A549 (cell line): Measurements from ENCODE around the gene GPR176. TPM values are rescaled to one million over a fixed set of nuclear protein-coding genes. Genes with fewer than 3 reads are reported as not detected.

Experiments used
- ATAC-seq, 2 experiments: fragments of 200-7000 bp in 1 of 2; fragments of >200 bp in 1 of 2; cut with Nextera tagmentation in 1 of 2; cut with Tn5 transposase in 1 of 2; 3 replicates each; pipeline versions ENCODE4 v1.8.0 to v1.9.1; 2018 to 2020; ENCODE audit warnings: mild to moderate bottlenecking in 1 of 2, moderate library complexity in 1 of 2
- CTCF ChIA-PET: fragments of 300-600 bp; sonication (Branson Sonifier 250); formaldehyde crosslinking; extraction: SDS; loops from one replicate; lab custom pipeline; 2021; ENCODE audit warnings: antibody characterized with exemption, inconsistent platforms; lab: Yijun Ruan, JAX
- POLR2A ChIA-PET: fragments of 350-600 bp; formaldehyde crosslinking; extraction: SDS; loops from one replicate; lab custom pipeline; 2021; ENCODE audit warnings: antibody characterized with exemption, inconsistent platforms; lab: Yijun Ruan, JAX
- DNase-seq, 2 experiments: peaks; one replicate each; pipeline versions ENCODE4 v3.0.0 to v3.0.0-alpha.2; 2011 to 2016; ENCODE audit warnings: low read depth in 1 of 2, low spot score in 1 of 2
- FAIRE-seq: peaks from 2 replicates; lab custom pipeline; 2011; peaks lifted over from hg19 to GRCh38; lab: Jason Lieb, UNC
- H3K27ac ChIP-seq, 2 experiments: fragments of >200 bp; sonication (Bioruptor Twin); formaldehyde crosslinking; 3 replicates each; pipeline ENCODE4 v1.5.1; 2016 to 2017
- H3K4me1 ChIP-seq: fragments of >200 bp; sonication (Bioruptor Twin); formaldehyde crosslinking; 3 replicates; pipeline ENCODE4 v1.6.1; 2016
- H3K4me2 ChIP-seq: fragments of >200 bp; sonication (Bioruptor Twin); formaldehyde crosslinking; 3 replicates; pipeline ENCODE4 v1.6.1; 2016
- H3K4me3 ChIP-seq: fragments of >200 bp; sonication (Bioruptor Twin); formaldehyde crosslinking; 3 replicates; pipeline ENCODE4 v1.5.1; 2016
- H3K9me3 ChIP-seq: fragments of >200 bp; sonication (Bioruptor Twin); formaldehyde crosslinking; 3 replicates; pipeline ENCODE4 v1.6.1; 2016
- ATOH8 ChIP-seq: fragments of 250-450 bp; sonication (Bioruptor Pico); IDR thresholded peaks from 2 replicates; pipeline ENCODE4 v1.5.0; 2020; ENCODE audit warnings: low read depth, mild to moderate bottlenecking, moderate library complexity
- BCL3 ChIP-seq: fragments of >200 bp; sonication (Bioruptor Twin); formaldehyde crosslinking; IDR thresholded peaks from 3 replicates; pipeline ENCODE4 v1.6.1; 2016
- BHLHE40 ChIP-seq: IDR thresholded peaks from 2 replicates; pipeline ENCODE4 v1.6.1; 2012; ENCODE audit warnings: low read depth, low read length, inconsistent platforms
- CBX8 ChIP-seq: fragments of 200-600 bp; sonication (generic); IDR thresholded peaks from 2 replicates; pipeline ENCODE4 v1.6.1; 2016
- CEBPB ChIP-seq, 2 experiments: fragments of >200 bp in 1 of 2; sonication (Bioruptor Twin) in 1 of 2; formaldehyde crosslinking in 1 of 2; IDR thresholded peaks; 2 replicates each; pipeline ENCODE4 v1.6.1; 2012 to 2016
- CHD4 ChIP-seq: fragments of 200-600 bp; sonication (generic); IDR thresholded peaks from 2 replicates; pipeline ENCODE4 v1.6.1; 2016; ENCODE audit warnings: antibody characterized with exemption, mild to moderate bottlenecking, borderline replicate concordance
- FOSB ChIP-seq: fragments of 250-450 bp; sonication (Bioruptor Pico); IDR thresholded peaks from 2 replicates; pipeline ENCODE4 v1.5.0; 2020; ENCODE audit warnings: mild to moderate bottlenecking, moderate library complexity
- FOSL2 ChIP-seq, 2 experiments: fragments of 450-650 bp in 1 of 2; fragments of >200 bp in 1 of 2; sonication (Bioruptor Twin) in 1 of 2; formaldehyde crosslinking; IDR thresholded peaks; 2 replicates each; pipeline versions ENCODE4 v1.5.0 to v1.6.1; 2016 to 2020; ENCODE audit warnings: mild to moderate bottlenecking in 1 of 2, moderate library complexity in 1 of 2
- FOXS1 ChIP-seq: fragments of 250-450 bp; sonication (Bioruptor Pico); IDR thresholded peaks from 2 replicates; pipeline ENCODE4 v1.5.0; 2020; ENCODE audit warnings: mild to moderate bottlenecking, moderate library complexity
- HES2 ChIP-seq: fragments of >200 bp; sonication (Bioruptor Twin); formaldehyde crosslinking; IDR thresholded peaks from 2 replicates; pipeline ENCODE4 v1.6.1; 2016
- HMGXB4 ChIP-seq: fragments of 250-450 bp; sonication (Bioruptor Pico); IDR thresholded peaks from 2 replicates; pipeline ENCODE4 v1.5.0; 2021; ENCODE audit warnings: mild to moderate bottlenecking, moderate library complexity, borderline replicate concordance
- HOXB5 ChIP-seq: fragments of 250-450 bp; sonication (Bioruptor Pico); IDR thresholded peaks from 2 replicates; pipeline ENCODE4 v1.5.0; 2020; ENCODE audit warnings: mild to moderate bottlenecking, moderate library complexity
- JUN ChIP-seq, 2 experiments: fragments of >200 bp; sonication (Bioruptor Twin); formaldehyde crosslinking; IDR thresholded peaks; 2 replicates in 1 of 2; 3 replicates in 1 of 2; pipeline ENCODE4 v1.6.1; 2016 to 2017
- JUNB ChIP-seq: fragments of >200 bp; sonication (Bioruptor Twin); formaldehyde crosslinking; IDR thresholded peaks from 2 replicates; pipeline ENCODE4 v1.6.1; 2016
- MAX ChIP-seq: IDR thresholded peaks from 2 replicates; pipeline ENCODE4 v1.6.1; 2012
- MAZ ChIP-seq: fragments of 150-350 bp; IDR thresholded peaks from 2 replicates; pipeline ENCODE4 v1.6.1; 2014; ENCODE audit warnings: antibody characterized with exemption, low read depth, low read length, borderline replicate concordance
- NFE2L2 ChIP-seq: fragments of 150-350 bp; conservative IDR thresholded peaks from 2 replicates; pipeline ENCODE4 v1.6.1; 2014; ENCODE audit warnings: low read length
- NPAS2 ChIP-seq: fragments of 250-450 bp; sonication (Bioruptor Pico); IDR thresholded peaks from 2 replicates; pipeline ENCODE4 v1.8.0; 2022; ENCODE audit warnings: mild to moderate bottlenecking, moderate library complexity, borderline replicate concordance
- POLR2AphosphoS2 ChIP-seq: conservative IDR thresholded peaks from 2 replicates; pipeline ENCODE4 v1.6.1; 2012; ENCODE audit warnings: low read length, improper control_type of control experiment, inconsistent platforms
- RAD21 ChIP-seq, 2 experiments: fragments of >200 bp in 1 of 2; sonication (Bioruptor Twin) in 1 of 2; formaldehyde crosslinking in 1 of 2; IDR thresholded peaks in 1 of 2; conservative IDR thresholded peaks in 1 of 2; 2 replicates in 1 of 2; 3 replicates in 1 of 2; pipeline ENCODE4 v1.6.1; 2012 to 2018; ENCODE audit warnings: inconsistent platforms in 1 of 2
- RARB ChIP-seq: fragments of 250-450 bp; sonication (Bioruptor Pico); IDR thresholded peaks from 2 replicates; pipeline ENCODE4 v1.8.0; 2021; ENCODE audit warnings: mild to moderate bottlenecking, moderate library complexity
- RCOR1 ChIP-seq: fragments of 150-350 bp; IDR thresholded peaks from 2 replicates; pipeline ENCODE4 v1.6.1; 2014; ENCODE audit warnings: antibody characterized with exemption, low read length, low read depth
- RFX5 ChIP-seq: fragments of 450-650 bp; IDR thresholded peaks from 2 replicates; pipeline ENCODE4 v1.7.1; 2014; ENCODE audit warnings: antibody characterized with exemption, mild to moderate bottlenecking, moderate library complexity
- SMC3 ChIP-seq: fragments of >200 bp; sonication (Bioruptor Twin); formaldehyde crosslinking; IDR thresholded peaks from 3 replicates; pipeline ENCODE4 v1.6.1; 2018; ENCODE audit warnings: inconsistent platforms
- SREBF2 ChIP-seq: fragments of 450-650 bp; IDR thresholded peaks from 2 replicates; pipeline ENCODE4 v1.6.1; 2014; ENCODE audit warnings: mild to moderate bottlenecking, moderate library complexity
- TP53 ChIP-seq: fragments of 250-450 bp; sonication (Bioruptor Pico); IDR thresholded peaks from 2 replicates; pipeline ENCODE4 v1.5.0; 2021; ENCODE audit warnings: mild to moderate bottlenecking, moderate library complexity
- ZC3H11A ChIP-seq: fragments of 450-650 bp; IDR thresholded peaks from 2 replicates; pipeline ENCODE4 v1.6.1; 2014; ENCODE audit warnings: antibody characterized with exemption, mild to moderate bottlenecking
- ZFP36 ChIP-seq: fragments of 450-650 bp; IDR thresholded peaks from 2 replicates; pipeline ENCODE4 v1.6.1; 2014; ENCODE audit warnings: borderline replicate concordance; ENCODE audit not compliant: partially characterized antibody
- WGBS: methylation state at CpG from one replicate; pipeline ENCODE4 v1.1.6; 2017; ENCODE audit errors: missing lambda C conversion rate; 5-methylcytosine and 5-hydroxymethylcytosine counted together
- polyA plus RNA-seq, 4 experiments: library from polyadenylated mRNA; depleted of rRNA in 3 of 4; stranded (reverse); fragments of >200 nt; fragmentation: RNase III in 1 of 4; extraction: RNeasy Plus Mini Kit Qiagen cat#74134 plus additional on column Dnase treatment in 1 of 4; gene quantifications; 2 replicates in 3 of 4; 3 replicates in 1 of 4; pipeline ENCODE4 v1.2.3, GENCODE V29; 2011 to 2017

The GPR176 gene
- polyA plus RNA-seq, 2 of the 4 experiments (the other 2 are of a cell fraction) = 1.5 to 8.1 TPM

GRCh38 chr15:39789736-39790135, 130.3 kb downstream of the GPR176 start:
- Histone ChIP-seq H3K9me3 (no peaks in the 10 kb centered on the region), H3K4me1 (peaks cover 3% of the 10 kb centered on the region; the same call in 2 of the 3 replicates)
- no peak for DNase-seq
- WGBS = 76% methylated on average over 4 of the region's 4 CpGs
- FAIRE-seq = no peak
- POLR2A ChIA-PET = no interaction called here
- TF ChIP-seq JUN (IDR thresholded peaks at IDR 0.05) (no peak), FOSB (CRISPR knock-in tag) (no peak), BHLHE40 (no peak), HES2 (no peak), RARB (CRISPR knock-in tag) (no peak), HMGXB4 (CRISPR knock-in tag) (no peak), CBX8 (no peak), RFX5 (no peak), BCL3 (no peak), MAX (no peak), JUNB (no peak), MAZ (no peak), FOXS1 (CRISPR knock-in tag) (no peak), RCOR1 (no peak), ATOH8 (CRISPR knock-in tag) (no peak), RAD21 (conservative IDR thresholded peaks at IDR 0.05 in 1 of 2, IDR thresholded peaks at IDR 0.05 in 1 of 2) (no peak), NFE2L2 (no peak), FOSL2 (IDR thresholded peaks at IDR 0.05) (no peak), FOSL2 (CRISPR knock-in tag; IDR thresholded peaks at IDR 0.05) (no peak), HOXB5 (CRISPR knock-in tag) (no peak), TP53 (CRISPR knock-in tag) (no peak)
- TF ChIP-seq, all 56 proteins: peak for 0
- no peak for ATAC-seq
- CTCF ChIA-PET = interaction anchor here (1.4 to 1.5 kb wide), 2 partner anchors 78 to 485 kb away, joined by 4 to 5 read pairs; no protein-coding TSS in a partner anchor
- Histone ChIP-seq H3K27ac (no peak overlapping the region), H3K4me3 (no peak overlapping the region), H3K4me2 (no peak overlapping the region)

GRCh38 chr15:39788800-39789565, 131.1 kb downstream of the GPR176 start:
- POLR2A ChIA-PET = no interaction called here
- WGBS = 62% methylated on average over 3 of the region's 3 CpGs
- ATAC-seq = no peak
- TF ChIP-seq RCOR1 (no peak), FOXS1 (CRISPR knock-in tag) (no peak), SREBF2 (no peak), NPAS2 (CRISPR knock-in tag) (no peak), CHD4 (no peak), FOSB (CRISPR knock-in tag) (no peak), ATOH8 (CRISPR knock-in tag) (no peak), MAZ (no peak), CEBPB (IDR thresholded peaks at IDR 0.05) (no peak), JUNB (no peak), ZFP36 (no peak), SMC3 (no peak), RAD21 (conservative IDR thresholded peaks at IDR 0.05 in 1 of 2, IDR thresholded peaks at IDR 0.05 in 1 of 2) (no peak), NFE2L2 (no peak), POLR2AphosphoS2 (no peak), ZC3H11A (no peak)
- Histone ChIP-seq H3K9me3 (no peaks in the 10 kb centered on the region), H3K27ac (no peak overlapping the region), H3K4me2 (no peak overlapping the region), H3K4me1 (peaks cover 10% of the 10 kb centered on the region; the same call in 2 of the 3 replicates), H3K4me3 (no peak overlapping the region)
- CTCF ChIA-PET = interaction anchor here (0.9 to 1.6 kb wide), 5 partner anchors 14 to 486 kb away, joined by 3 to 5 read pairs (median 4); no protein-coding TSS in a partner anchor
- DNase-seq = no peak
- no peak for FAIRE-seq
